ENCODE results near the gene PPT2. TPM values are rescaled to one million over a fixed set of nuclear protein-coding genes. Genes with fewer than 3 reads are reported as not detected.

PPT2 gene
- total and polyA plus RNA-seq, 2 of the 13 experiments (the other 11 are each of a cell fraction or from before 2014, with no cell fraction given), result 39.2 to 61.8 TPM

- TF ChIP-seq ZNF781 (CRISPR knock-in tag; IDR thresholded peaks at IDR 0.05; ENCODE audit: borderline replicate concordance, not compliant biosample characterization), result no peak
- no peak; the same call in 1 of the 2 replicates for TF ChIP-seq ZNF709 (CRISPR knock-in tag; IDR thresholded peaks at IDR 0.05)
- TF ChIP-seq HINFP (CRISPR knock-in tag; IDR thresholded peaks at IDR 0.05; ENCODE audit: low read depth), result no peak
- no peak for TF ChIP-seq ISX (CRISPR knock-in tag; conservative IDR thresholded peaks at IDR 0.05)
- peak; percentile 95 for TF ChIP-seq ELF4 (CRISPR knock-in tag; IDR thresholded peaks at IDR 0.05; ENCODE audit: borderline replicate concordance)
- no peak for TF ChIP-seq SRSF1 (optimal IDR thresholded peaks at IDR 0.05; ENCODE audit: low read depth, low read length)
- TF ChIP-seq MAX (IDR thresholded peaks at IDR 0.05), result peak; percentile 70; the same call in 1 of the 2 replicates
- no peak for TF ChIP-seq ZNF160 (CRISPR knock-in tag; IDR thresholded peaks at IDR 0.05)
- no peak for TF ChIP-seq GZF1 (CRISPR knock-in tag; IDR thresholded peaks at IDR 0.05)
- no peak for TF ChIP-seq ZNF234 (CRISPR knock-in tag; conservative IDR thresholded peaks at IDR 0.05)
- TF ChIP-seq ZNF839 (CRISPR knock-in tag; IDR thresholded peaks at IDR 0.05; ENCODE audit: borderline replicate concordance), result 0 out of 2 replicates have a peak, but pooled peaks have one; percentile 14
- TF ChIP-seq FOXM1 (CRISPR knock-in tag; IDR thresholded peaks at IDR 0.05), result no peak
- TF ChIP-seq HNRNPK (IDR thresholded peaks at IDR 0.05; ENCODE audit: low read depth, low read length, poor library complexity, severe bottlenecking), result no peak
- no peak for TF ChIP-seq NR3C1 (CRISPR knock-in tag; IDR thresholded peaks at IDR 0.05)
- no peak for TF ChIP-seq SYNCRIP (IDR thresholded peaks at IDR 0.05; ENCODE audit: insufficient read depth, low read depth, low read length)
- no peak for TF ChIP-seq ZNF260 (CRISPR knock-in tag; IDR thresholded peaks at IDR 0.05; ENCODE audit: borderline replicate concordance, low read depth)
- TF ChIP-seq CC2D1A (CRISPR knock-in tag; IDR thresholded peaks at IDR 0.05), result no peak
- no peak; the same call in 1 of the 2 replicates for TF ChIP-seq SP5 (CRISPR knock-in tag; IDR thresholded peaks at IDR 0.05; ENCODE audit: borderline replicate concordance, low read depth)
- peak; percentile 86 for TF ChIP-seq HNF4G (IDR thresholded peaks at IDR 0.05; ENCODE audit: borderline replicate concordance, low read depth, low read length)
- TF ChIP-seq HNF4G (CRISPR knock-in tag; IDR thresholded peaks at IDR 0.05; ENCODE audit: borderline replicate concordance, low read depth), result peak; percentile 63; the same call in 1 of the 2 replicates
- no peak for TF ChIP-seq SETDB1 (CRISPR knock-in tag; IDR thresholded peaks at IDR 0.05; ENCODE audit: borderline replicate concordance)
- TF ChIP-seq XBP1 (CRISPR knock-in tag; IDR thresholded peaks at IDR 0.05), result no peak
- TF ChIP-seq ZNF790 (CRISPR knock-in tag; IDR thresholded peaks at IDR 0.05; ENCODE audit: borderline replicate concordance), result no peak
- peak; percentile 14; the same call in 1 of the 2 replicates for TF ChIP-seq ZKSCAN8 (CRISPR knock-in tag; IDR thresholded peaks at IDR 0.05; ENCODE audit: borderline replicate concordance)
- TF ChIP-seq, protein P1, sequence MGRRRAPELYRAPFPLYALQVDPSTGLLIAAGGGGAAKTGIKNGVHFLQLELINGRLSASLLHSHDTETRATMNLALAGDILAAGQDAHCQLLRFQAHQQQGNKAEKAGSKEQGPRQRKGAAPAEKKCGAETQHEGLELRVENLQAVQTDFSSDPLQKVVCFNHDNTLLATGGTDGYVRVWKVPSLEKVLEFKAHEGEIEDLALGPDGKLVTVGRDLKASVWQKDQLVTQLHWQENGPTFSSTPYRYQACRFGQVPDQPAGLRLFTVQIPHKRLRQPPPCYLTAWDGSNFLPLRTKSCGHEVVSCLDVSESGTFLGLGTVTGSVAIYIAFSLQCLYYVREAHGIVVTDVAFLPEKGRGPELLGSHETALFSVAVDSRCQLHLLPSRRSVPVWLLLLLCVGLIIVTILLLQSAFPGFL (CRISPR knock-in tag; IDR thresholded peaks at IDR 0.05), result no peak
- TF ChIP-seq, protein P2, sequence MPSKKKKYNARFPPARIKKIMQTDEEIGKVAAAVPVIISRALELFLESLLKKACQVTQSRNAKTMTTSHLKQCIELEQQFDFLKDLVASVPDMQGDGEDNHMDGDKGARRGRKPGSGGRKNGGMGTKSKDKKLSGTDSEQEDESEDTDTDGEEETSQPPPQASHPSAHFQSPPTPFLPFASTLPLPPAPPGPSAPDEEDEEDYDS (CRISPR knock-in tag; IDR thresholded peaks at IDR 0.05), result peak; percentile 71; the same call in 1 of the 2 replicates
- TF ChIP-seq, protein P3, sequence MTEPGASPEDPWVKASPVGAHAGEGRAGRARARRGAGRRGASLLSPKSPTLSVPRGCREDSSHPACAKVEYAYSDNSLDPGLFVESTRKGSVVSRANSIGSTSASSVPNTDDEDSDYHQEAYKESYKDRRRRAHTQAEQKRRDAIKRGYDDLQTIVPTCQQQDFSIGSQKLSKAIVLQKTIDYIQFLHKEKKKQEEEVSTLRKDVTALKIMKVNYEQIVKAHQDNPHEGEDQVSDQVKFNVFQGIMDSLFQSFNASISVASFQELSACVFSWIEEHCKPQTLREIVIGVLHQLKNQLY (CRISPR knock-in tag; IDR thresholded peaks at IDR 0.05), result 0 out of 2 replicates have a peak, but pooled peaks have one; percentile 5
These were observed 24.0 kb downstream of the PPT2 start, which contains the start of gene RNF5 (continued) for GRCh38 chr6:32177788-32178546.
